Endothelial cell of umbilical vein (primary cell): ENCODE data around the gene BIRC6.

Experiments used
- CTCF ChIP-seq, 2 donors: IDR thresholded peaks; 1 replicate in 1 of 2; 2 replicates in 1 of 2; pipeline ENCODE4 v1.5.1; 2011; ENCODE audit warnings: low read length in 2 of 2, mild to moderate bottlenecking in 2 of 2, moderate library complexity in 2 of 2, control low read depth in 1 of 2, inconsistent platforms in 1 of 2, low read depth in 1 of 2; ENCODE audit not compliant: insufficient read depth in 1 of 2; ENCODE audit errors: extremely low read depth in 1 of 2
- EZH2 ChIP-seq: IDR thresholded peaks from 2 replicates; pipeline ENCODE4 v1.6.1; 2012; ENCODE audit warnings: borderline replicate concordance, low read depth, mild to moderate bottlenecking, moderate library complexity, low read length, inconsistent platforms; ENCODE audit not compliant: severe bottlenecking

GRCh38 chr2:32430804-32431203 is 74.0 kb downstream of the BIRC6 start:
- TF ChIP-seq EZH2 (no peak), CTCF (IDR thresholded peaks at IDR 0.05; ENCODE audit: extremely low read depth in 1 of 2, insufficient read depth in 1 of 2, low read depth in 1 of 2, low read length in 2 of 2) (no peak)
